ENCODE measurements around the gene MAST3. TPM values are rescaled to one million over a fixed set of nuclear protein-coding genes. Genes with fewer than 3 reads are reported as not detected.

MAST3 gene
- total RNA-seq, 1 donor from 2014 or later = 13.4 TPM

- Mint-ChIP-seq H3K27ac (ENCODE audit: unreplicated experiment) (no peak overlapping the region), H3K9me3 (no peaks in the 10 kb centered on the region), H3K36me3 (ENCODE audit: low read depth) (no peaks in the 10 kb centered on the region), H3K27me3 (ENCODE audit: low read depth) (peaks cover 10% of the 10 kb centered on the region), H3K4me3 (no peak overlapping the region), H3K4me1 (peaks cover 4% of the 10 kb centered on the region)
- DNase-seq (ENCODE audit: low read depth, low spot score) = no peak
- no peak for TF ChIP-seq CTCF (conservative IDR thresholded peaks at IDR 0.05)
These were observed 86.0 kb downstream of the MAST3 start for GRCh38 chr19:18183529-18183928.

GRCh38 chr19:18185538-18185937, 88.0 kb downstream of the MAST3 start:
- no peaks in the 10 kb centered on the region for H3K9me3 Mint-ChIP-seq
- no peaks in the 10 kb centered on the region for H3K36me3 Mint-ChIP-seq (ENCODE audit: low read depth)
- no peak for TF ChIP-seq CTCF (conservative IDR thresholded peaks at IDR 0.05)
- no peak for DNase-seq (ENCODE audit: low read depth, low spot score)
- peak overlapping the region; percentile 14 for H3K27ac Mint-ChIP-seq (ENCODE audit: unreplicated experiment)
- H3K4me3 Mint-ChIP-seq = no peak overlapping the region
- peaks cover 4% of the 10 kb centered on the region for H3K4me1 Mint-ChIP-seq
- H3K27me3 Mint-ChIP-seq (ENCODE audit: low read depth) = peaks cover 5% of the 10 kb centered on the region

GRCh38 chr19:18190278-18190677, 92.7 kb downstream of the MAST3 start:
- H3K36me3 Mint-ChIP-seq (ENCODE audit: low read depth) = no peaks in the 10 kb centered on the region
- peak overlapping the region; percentile 3 for H3K4me3 Mint-ChIP-seq
- no peak for DNase-seq (ENCODE audit: low read depth, low spot score)
- no peak overlapping the region for H3K27ac Mint-ChIP-seq (ENCODE audit: unreplicated experiment)
- TF ChIP-seq CTCF (conservative IDR thresholded peaks at IDR 0.05) = no peak
- H3K27me3 Mint-ChIP-seq (ENCODE audit: low read depth) = peaks cover 8% of the 10 kb centered on the region
- H3K4me1 Mint-ChIP-seq = peaks cover 28% of the 10 kb centered on the region
- no peaks in the 10 kb centered on the region for H3K9me3 Mint-ChIP-seq

GRCh38 chr19:18191640-18192062, 94.1 kb downstream of the MAST3 start:
- peak overlapping the region; percentile 93 for H3K4me3 Mint-ChIP-seq
- no peak overlapping the region for H3K27ac Mint-ChIP-seq (ENCODE audit: unreplicated experiment)
- H3K4me1 Mint-ChIP-seq = peaks cover 24% of the 10 kb centered on the region
- no peak for TF ChIP-seq CTCF (conservative IDR thresholded peaks at IDR 0.05)
- H3K9me3 Mint-ChIP-seq = no peaks in the 10 kb centered on the region
- no peaks in the 10 kb centered on the region for H3K36me3 Mint-ChIP-seq (ENCODE audit: low read depth)
- DNase-seq (ENCODE audit: low read depth, low spot score) = no peak
- H3K27me3 Mint-ChIP-seq (ENCODE audit: low read depth) = peaks cover 5% of the 10 kb centered on the region

- no peak for TF ChIP-seq CTCF (conservative IDR thresholded peaks at IDR 0.05)
- no peaks in the 10 kb centered on the region for H3K9me3 Mint-ChIP-seq
- peak within 1 kb of the TSS; percentile 85 for H3K27ac Mint-ChIP-seq (ENCODE audit: unreplicated experiment)
- no peaks in the 10 kb centered on the region for H3K36me3 Mint-ChIP-seq (ENCODE audit: low read depth)
- peak within 1 kb of the TSS; percentile 93 for H3K4me3 Mint-ChIP-seq
- peak; percentile 95 for DNase-seq (ENCODE audit: low read depth, low spot score)
- H3K27me3 Mint-ChIP-seq (ENCODE audit: low read depth) = peaks cover 5% of the 10 kb centered on the region
- H3K4me1 Mint-ChIP-seq = peaks cover 24% of the 10 kb centered on the region
These were observed 95.3 kb downstream of the MAST3 start, which contains the start of gene MPV17L2 for GRCh38 chr19:18192673-18193387. MPV17L2 (plus strand) TSS chr19:18193218; CDS start chr19:18193282, 64 bp downstream.
